Stimulated activated naive CD8-positive, alpha-beta T cell treated with anti-CD3 and anti-CD28 coated beads, Interleukin-15, amount 100 ng/mL, for 72 hours (primary cell): ENCODE results near the gene C5.
A peak's percentile ranks its signal among the peaks of the same experiment; 100 is the strongest.

Source experiments
- ATAC-seq: fragments of 150-1000 bp; cut with Tn5 transposase; 2 replicates; pipeline ENCODE4 v1.10.0; 2021; ENCODE audit warnings: mild to moderate bottlenecking, moderate library complexity
- DNase-seq, 2 donors: peaks; one replicate each; pipeline ENCODE4 v3.0.0; 2021 to 2022
- H3K27ac Mint-ChIP-seq, 2 donors: one replicate each; pipeline ENCODE4 v1.8.0; 2022; ENCODE audit warnings: mild to moderate bottlenecking in 2 of 2, mixed read lengths in 2 of 2, moderate library complexity in 2 of 2
- H3K27me3 Mint-ChIP-seq: one replicate; pipeline ENCODE4 v1.8.0; 2022; ENCODE audit warnings: mixed read lengths
- H3K4me1 Mint-ChIP-seq: one replicate; pipeline ENCODE4 v1.8.0; 2022; ENCODE audit warnings: mild to moderate bottlenecking, mixed read lengths
- H3K4me3 Mint-ChIP-seq, 2 donors: one replicate each; pipeline ENCODE4 v1.8.0; 2022; ENCODE audit warnings: mild to moderate bottlenecking in 2 of 2, mixed read lengths in 2 of 2, moderate library complexity in 1 of 2
- H3K9me3 Mint-ChIP-seq, 2 donors: one replicate each; pipeline ENCODE4 v1.8.0; 2022; ENCODE audit warnings: mixed read lengths in 2 of 2

C5 gene

GRCh38 chr9:120905315-120906164 lies 144.5 kb downstream of the C5 start:
- Mint-ChIP-seq H3K27me3 (no peaks in the 10 kb centered on the region), H3K9me3 (no peaks in the 10 kb centered on the region), H3K4me1 (peaks cover 97% of the 10 kb centered on the region), H3K27ac (peak overlapping the region; percentile 91 to 95), H3K4me3 (peak overlapping the region; percentile 33 to 73)
- peak; percentile 68 for ATAC-seq
- peak; percentile 26 to 61 for DNase-seq

- H3K4me3 Mint-ChIP-seq = peak overlapping the region; percentile 33 to 36
- H3K4me1 Mint-ChIP-seq = peaks cover 97% of the 10 kb centered on the region
- no peaks in the 10 kb centered on the region for H3K9me3 Mint-ChIP-seq
- H3K27ac Mint-ChIP-seq = peak overlapping the region; percentile 88 to 89
- DNase-seq (no peak), ATAC-seq (no peak)
- no peaks in the 10 kb centered on the region for H3K27me3 Mint-ChIP-seq
Observed at GRCh38 chr9:120904978-120905301, 145.1 kb downstream of the C5 start.

DNA sequence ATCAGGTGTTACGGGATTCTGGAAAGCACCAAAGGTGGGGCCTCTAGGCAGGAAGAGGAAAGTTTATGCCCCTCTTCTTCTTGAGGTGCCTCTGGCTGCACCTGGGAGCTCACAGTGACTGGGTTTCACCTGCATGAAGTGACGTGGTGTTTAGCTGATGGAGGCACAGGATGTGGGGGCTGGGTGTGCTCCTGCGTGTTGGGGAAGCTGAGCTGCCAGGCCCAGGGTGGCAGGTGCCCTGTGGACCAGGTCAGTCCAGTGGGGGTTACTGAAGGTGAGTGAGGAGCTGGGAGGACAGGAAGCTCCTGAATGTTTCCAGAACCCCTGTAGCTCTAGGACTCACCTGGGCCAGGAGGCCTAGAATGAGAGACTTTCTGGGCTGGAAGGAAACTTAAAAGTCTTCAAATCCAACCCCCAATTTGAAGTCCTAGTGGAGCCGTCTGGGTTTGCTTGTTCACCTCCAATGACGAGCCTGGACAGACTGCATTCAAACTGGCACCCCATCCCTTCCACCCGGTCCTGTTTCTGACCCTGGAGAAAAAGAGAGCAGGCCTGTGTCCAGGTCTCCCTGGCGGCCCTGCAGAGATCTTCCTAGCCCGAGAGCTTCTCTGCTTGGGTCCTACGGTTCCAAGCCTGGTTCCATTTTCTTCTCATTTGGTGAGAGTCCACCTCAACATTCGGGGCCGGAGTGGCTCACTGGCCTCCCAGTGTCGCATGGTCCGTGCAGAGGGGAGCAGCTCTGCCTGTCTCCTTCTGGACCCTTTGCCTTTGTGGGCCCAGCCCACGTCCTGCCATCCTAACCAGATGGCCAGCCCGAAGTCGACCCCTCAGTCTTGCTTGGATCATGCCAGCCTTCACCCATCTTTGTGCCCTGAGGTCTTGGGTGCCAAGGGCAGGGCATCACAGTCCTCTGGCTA lies 145.8 kb downstream of the C5 start:
- Mint-ChIP-seq H3K4me3 (peak overlapping the region; percentile 33 to 36), H3K27me3 (no peaks in the 10 kb centered on the region), H3K9me3 (no peaks in the 10 kb centered on the region), H3K27ac (peak overlapping the region; percentile 88 to 89), H3K4me1 (peaks cover 97% of the 10 kb centered on the region)
- DNase-seq (no peak), ATAC-seq (peak; percentile 43)

DNA sequence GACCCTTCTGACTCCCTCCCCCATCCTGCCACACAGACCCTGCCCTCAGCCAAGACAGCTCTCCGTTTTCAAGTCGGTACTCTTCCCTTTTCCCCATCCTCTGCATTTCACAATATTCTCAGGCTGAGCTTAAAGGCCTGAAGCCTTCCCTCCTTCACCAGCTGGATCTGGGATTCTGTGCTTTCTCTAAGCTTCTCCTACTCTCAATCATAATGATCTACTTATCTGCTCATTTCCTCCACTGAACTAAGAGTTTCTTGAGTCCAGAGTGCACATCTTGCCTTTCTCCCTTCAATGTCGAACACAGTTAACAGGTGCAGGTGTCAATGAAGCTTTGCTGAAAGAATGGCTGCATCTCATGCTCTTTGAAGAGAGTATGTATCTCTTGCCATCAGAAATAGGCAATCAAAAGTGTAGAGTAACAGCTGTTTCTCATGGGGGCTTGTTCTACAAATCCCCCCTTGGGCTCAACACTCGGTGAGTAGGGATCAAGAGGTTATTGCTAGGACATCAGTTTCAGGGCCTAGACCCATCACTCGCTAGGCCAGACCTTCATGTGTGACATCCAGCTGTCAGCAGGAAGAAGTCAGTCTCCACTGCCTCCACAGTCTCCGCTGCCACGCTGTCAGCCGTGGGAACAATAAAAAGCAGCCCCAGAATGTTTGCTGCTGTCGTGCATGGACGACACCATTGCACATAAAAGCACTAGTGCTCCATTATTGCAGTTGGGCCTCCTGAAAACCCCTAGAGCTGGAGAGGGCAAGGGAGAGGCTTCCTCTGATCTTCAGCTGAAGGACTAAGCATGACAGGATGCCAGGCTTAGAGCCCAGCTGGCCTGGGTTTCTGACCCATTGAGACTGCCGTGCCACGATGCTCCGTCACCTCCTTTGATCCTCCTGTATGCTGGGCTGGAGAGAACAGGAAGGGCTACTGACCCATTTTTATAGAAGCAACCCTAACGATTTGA lies 147.2 kb downstream of the C5 start:
- no peak for ATAC-seq
- DNase-seq = peak in 1 of 2 donors; percentile 17
- Mint-ChIP-seq H3K4me1 (peaks cover 100% of the 10 kb centered on the region), H3K4me3 (peak overlapping the region; percentile 24 to 31), H3K9me3 (no peaks in the 10 kb centered on the region), H3K27ac (peak overlapping the region; percentile 61 to 92), H3K27me3 (no peaks in the 10 kb centered on the region)
